Neural progenitor cell (in vitro differentiated cells): ENCODE results near the gene CHST3. TPM values are rescaled to one million over a fixed set of nuclear protein-coding genes. Genes with fewer than 3 reads are reported as not detected.

ENCODE experiments used
- DNase-seq: peaks from one replicate; pipeline ENCODE4 v3.0.0-alpha.2; 2016; ENCODE audit warnings: low spot score
- H2AFZ ChIP-seq: fragments of 200-600 bp; sonication (generic); replicated peaks from 2 replicates; pipeline ENCODE4 v1.6.1; 2016; ENCODE audit warnings: antibody characterized with exemption
- H3F3A ChIP-seq: fragments of 200-600 bp; sonication (generic); 2 replicates; pipeline ENCODE4 v1.6.1; 2016; ENCODE audit warnings: antibody characterized with exemption, low read depth
- H3K27ac ChIP-seq: fragments of 200-600 bp; sonication (generic); 2 replicates; pipeline ENCODE4 v1.5.1; 2016; ENCODE audit warnings: mild to moderate bottlenecking
- H3K27me3 ChIP-seq: fragments of 200-600 bp; sonication (generic); 2 replicates; pipeline ENCODE4 v1.6.1; 2016; ENCODE audit warnings: mild to moderate bottlenecking, moderate library complexity
- H3K36me3 ChIP-seq: fragments of 200-600 bp; sonication (generic); 2 replicates; pipeline ENCODE4 v1.5.1; 2016
- H3K4me1 ChIP-seq: fragments of 200-600 bp; sonication (generic); 2 replicates; pipeline ENCODE4 v1.6.1; 2016; ENCODE audit warnings: mixed run types
- H3K4me2 ChIP-seq: fragments of 200-600 bp; sonication (generic); 2 replicates; pipeline ENCODE4 v1.6.1; 2016
- H3K4me3 ChIP-seq: fragments of 200-600 bp; sonication (generic); 2 replicates; pipeline ENCODE4 v1.5.1; 2016
- H3K79me2 ChIP-seq: fragments of 200-600 bp; sonication (generic); 2 replicates; pipeline ENCODE4 v1.6.1; 2016; ENCODE audit warnings: low read depth
- H3K9ac ChIP-seq: fragments of 200-600 bp; sonication (generic); 2 replicates; pipeline ENCODE4 v1.6.1; 2016
- H3K9me3 ChIP-seq: fragments of 200-600 bp; sonication (generic); 2 replicates; pipeline ENCODE4 v1.5.1; 2016; ENCODE audit warnings: low read depth
- H4K20me1 ChIP-seq: fragments of 200-600 bp; sonication (generic); 2 replicates; pipeline ENCODE4 v1.6.1; 2016; ENCODE audit warnings: low read depth
- H3K27ac Mint-ChIP-seq: 3 replicates; pipeline ENCODE4 v1.8.0; 2021; ENCODE audit warnings: mixed read lengths
- H3K27me3 Mint-ChIP-seq: 2 replicates; pipeline ENCODE4 v1.8.0; 2022; ENCODE audit warnings: low read depth, mild to moderate bottlenecking, inconsistent platforms, moderate library complexity, mixed read lengths; ENCODE audit not compliant: insufficient read depth
- H3K36me3 Mint-ChIP-seq: 3 replicates; pipeline ENCODE4 v1.8.0; 2021; ENCODE audit warnings: mixed read lengths
- H3K4me1 Mint-ChIP-seq: 3 replicates; pipeline ENCODE4 v1.8.0; 2021; ENCODE audit warnings: mixed read lengths
- H3K4me3 Mint-ChIP-seq: 3 replicates; pipeline ENCODE4 v1.8.0; 2021; ENCODE audit warnings: mild to moderate bottlenecking, moderate library complexity, mixed read lengths
- H3K9me3 Mint-ChIP-seq: 3 replicates; pipeline ENCODE4 v1.8.0; 2020; ENCODE audit warnings: mixed read lengths
- EZH2 ChIP-seq: fragments of 200-600 bp; sonication (generic); IDR thresholded peaks from 2 replicates; pipeline ENCODE4 v1.6.1; 2017; ENCODE audit warnings: antibody characterized with exemption, mild to moderate bottlenecking, moderate library complexity
- EZH2phosphoT487 ChIP-seq: fragments of 200-600 bp; sonication (generic); IDR thresholded peaks from 2 replicates; pipeline ENCODE4 v1.6.1; 2017; ENCODE audit warnings: antibody characterized with exemption
- total RNA-seq: library from RNA; depleted of rRNA; stranded (reverse); fragments of >200 nt; gene quantifications from 2 replicates; pipeline ENCODE4 v1.2.3, GENCODE V29; 2015; ENCODE audit warnings: low replicate concordance
- TF ChIP-seq, protein P1 (sequence below): fragments of 200-600 bp; sonication (generic); IDR thresholded peaks from 2 replicates; pipeline ENCODE4 v1.5.1; 2017; ENCODE audit warnings: antibody characterized with exemption, mild to moderate bottlenecking

CHST3 gene
- total RNA-seq, 1 donor from 2014 or later = 9.1 TPM

DNA sequence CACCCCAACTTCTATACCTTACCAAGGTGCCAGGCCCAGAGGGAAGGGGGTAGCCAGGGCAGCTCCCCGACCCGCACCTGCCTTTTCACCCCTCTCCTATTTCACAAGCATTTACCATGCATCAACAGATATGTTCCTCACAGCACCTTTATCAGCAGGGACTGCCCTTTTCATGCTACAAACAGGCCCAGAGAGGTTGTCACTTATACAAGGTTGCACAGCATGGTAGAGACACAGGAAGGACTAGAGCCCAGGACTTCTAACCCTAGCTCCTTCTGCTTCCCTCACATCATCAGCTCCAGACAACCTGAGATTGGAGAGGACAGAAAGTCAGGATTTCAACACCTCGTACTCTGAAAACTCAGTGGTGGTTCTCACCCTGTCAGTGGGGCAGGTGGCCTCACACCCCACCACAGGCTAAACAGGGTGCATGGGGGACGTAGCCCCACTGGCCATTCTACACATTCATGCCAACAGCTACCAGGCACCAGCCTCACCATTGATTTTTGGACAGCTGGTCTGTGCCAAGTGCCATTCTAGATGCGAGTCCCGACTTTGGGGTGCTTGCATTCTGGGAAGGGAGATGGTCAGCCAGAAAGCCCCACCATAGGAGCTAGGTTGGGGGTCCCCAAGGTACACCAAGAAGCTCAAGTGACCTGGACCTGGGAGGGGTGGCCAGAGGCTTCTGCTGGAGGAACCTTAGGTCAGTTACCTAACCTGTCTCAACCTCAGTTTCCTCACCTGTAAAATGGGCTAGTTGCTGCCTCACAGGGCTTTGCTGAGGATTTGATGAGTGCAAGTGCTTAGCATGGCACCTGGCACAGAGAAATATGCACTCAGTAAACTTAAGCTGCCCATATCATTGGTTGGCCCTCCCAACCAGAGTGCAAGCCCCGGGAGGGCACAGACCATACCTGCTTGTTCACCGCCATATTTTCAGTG is 38.4 kb downstream of the CHST3 start:
- H3K79me2 ChIP-seq = no peaks in the 10 kb centered on the region

DNA sequence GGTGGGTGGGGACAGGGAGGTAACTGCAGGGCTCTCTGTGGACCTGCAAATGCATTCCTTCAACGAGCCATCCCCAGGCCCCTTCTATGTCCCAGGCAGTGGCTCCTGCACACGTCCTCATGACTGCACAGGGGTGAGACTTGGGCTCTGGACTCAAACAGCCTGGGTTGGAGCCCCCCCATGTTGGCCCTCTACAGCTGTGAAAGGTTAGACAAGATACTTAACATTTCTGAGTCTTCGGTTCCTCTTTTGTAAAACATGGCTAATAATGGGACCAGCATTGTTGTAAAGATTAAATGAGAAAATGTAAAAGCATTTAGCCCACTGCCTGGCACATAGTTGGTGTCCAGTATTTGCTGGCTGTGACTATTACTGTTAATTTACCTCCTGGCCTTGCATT is 41.8 kb downstream of the CHST3 start:
- Mint-ChIP-seq H3K9me3 (no peaks in the 10 kb centered on the region), H3K27ac (no peak overlapping the region), H3K27me3 (no peaks in the 10 kb centered on the region), H3K36me3 (peaks cover 14% of the 10 kb centered on the region), H3K4me1 (peaks cover 32% of the 10 kb centered on the region), H3K4me3 (no peak overlapping the region)
- Histone ChIP-seq H3K79me2 (no peaks in the 10 kb centered on the region), H2AFZ (no peak overlapping the region), H3K36me3 (no peaks in the 10 kb centered on the region), H3F3A (no peaks in the 10 kb centered on the region), H3K4me3 (no peak overlapping the region), H3K9ac (no peak overlapping the region), H3K27ac (no peak overlapping the region), H3K4me1 (peaks cover 10% of the 10 kb centered on the region), H3K9me3 (no peaks in the 10 kb centered on the region), H3K27me3 (no peaks in the 10 kb centered on the region), H3K4me2 (no peak overlapping the region), H4K20me1 (no peaks in the 10 kb centered on the region)
- DNase-seq = no peak
- TF ChIP-seq, protein P1, sequence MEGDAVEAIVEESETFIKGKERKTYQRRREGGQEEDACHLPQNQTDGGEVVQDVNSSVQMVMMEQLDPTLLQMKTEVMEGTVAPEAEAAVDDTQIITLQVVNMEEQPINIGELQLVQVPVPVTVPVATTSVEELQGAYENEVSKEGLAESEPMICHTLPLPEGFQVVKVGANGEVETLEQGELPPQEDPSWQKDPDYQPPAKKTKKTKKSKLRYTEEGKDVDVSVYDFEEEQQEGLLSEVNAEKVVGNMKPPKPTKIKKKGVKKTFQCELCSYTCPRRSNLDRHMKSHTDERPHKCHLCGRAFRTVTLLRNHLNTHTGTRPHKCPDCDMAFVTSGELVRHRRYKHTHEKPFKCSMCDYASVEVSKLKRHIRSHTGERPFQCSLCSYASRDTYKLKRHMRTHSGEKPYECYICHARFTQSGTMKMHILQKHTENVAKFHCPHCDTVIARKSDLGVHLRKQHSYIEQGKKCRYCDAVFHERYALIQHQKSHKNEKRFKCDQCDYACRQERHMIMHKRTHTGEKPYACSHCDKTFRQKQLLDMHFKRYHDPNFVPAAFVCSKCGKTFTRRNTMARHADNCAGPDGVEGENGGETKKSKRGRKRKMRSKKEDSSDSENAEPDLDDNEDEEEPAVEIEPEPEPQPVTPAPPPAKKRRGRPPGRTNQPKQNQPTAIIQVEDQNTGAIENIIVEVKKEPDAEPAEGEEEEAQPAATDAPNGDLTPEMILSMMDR = no peak
- TF ChIP-seq EZH2phosphoT487 (no peak), EZH2 (no peak)

More for the DNA sequence above, 38.4 kb downstream of the CHST3 start:
- H3K27ac ChIP-seq = no peak overlapping the region
- no peaks in the 10 kb centered on the region for H3K36me3 ChIP-seq
- no peaks in the 10 kb centered on the region for H3K9me3 ChIP-seq
- no peak overlapping the region for H3K27ac Mint-ChIP-seq
- H3K4me3 ChIP-seq = no peak overlapping the region
- TF ChIP-seq EZH2phosphoT487 (no peak), EZH2 (no peak)
- TF ChIP-seq, protein P1 = no peak
- H3K27me3 ChIP-seq = no peaks in the 10 kb centered on the region
- H3K4me1 Mint-ChIP-seq = peaks cover 34% of the 10 kb centered on the region
- H2AFZ ChIP-seq = no peak overlapping the region
- H3K4me1 ChIP-seq = no peaks in the 10 kb centered on the region
- no peak overlapping the region for H3K4me3 Mint-ChIP-seq
- H3F3A ChIP-seq = no peaks in the 10 kb centered on the region
- no peak overlapping the region for H3K9ac ChIP-seq
- H3K27me3 Mint-ChIP-seq = peaks cover 7% of the 10 kb centered on the region
- no peak overlapping the region for H3K4me2 ChIP-seq
- H3K9me3 Mint-ChIP-seq = no peaks in the 10 kb centered on the region
- H3K36me3 Mint-ChIP-seq = peaks cover 6% of the 10 kb centered on the region
- peaks cover 8% of the 10 kb centered on the region for H4K20me1 ChIP-seq
- no peak for DNase-seq

DNA sequence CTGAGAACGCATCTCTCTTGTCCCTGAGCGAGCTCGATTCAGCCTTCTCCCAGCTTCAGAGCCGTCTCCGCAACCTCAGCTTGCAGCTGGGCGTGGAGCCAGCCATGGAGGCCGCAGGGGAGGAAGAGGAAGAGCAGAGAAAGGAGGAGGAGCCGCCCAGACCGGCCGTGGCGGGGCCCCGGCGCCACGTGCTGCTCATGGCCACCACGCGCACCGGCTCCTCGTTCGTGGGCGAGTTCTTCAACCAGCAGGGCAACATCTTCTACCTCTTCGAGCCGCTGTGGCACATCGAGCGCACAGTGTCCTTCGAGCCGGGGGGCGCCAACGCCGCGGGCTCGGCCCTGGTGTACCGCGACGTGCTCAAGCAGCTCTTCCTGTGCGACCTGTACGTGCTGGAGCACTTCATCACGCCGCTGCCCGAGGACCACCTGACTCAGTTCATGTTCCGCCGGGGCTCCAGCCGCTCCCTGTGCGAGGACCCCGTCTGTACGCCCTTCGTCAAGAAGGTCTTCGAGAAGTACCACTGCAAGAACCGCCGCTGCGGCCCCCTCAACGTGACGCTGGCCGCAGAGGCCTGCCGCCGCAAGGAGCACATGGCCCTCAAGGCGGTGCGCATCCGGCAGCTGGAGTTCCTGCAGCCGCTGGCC is 43.2 kb downstream of the CHST3 start:
- no peaks in the 10 kb centered on the region for H3F3A ChIP-seq
- Mint-ChIP-seq H3K4me3 (no peak overlapping the region), H3K9me3 (no peaks in the 10 kb centered on the region), H3K36me3 (peaks cover 14% of the 10 kb centered on the region), H3K27me3 (no peaks in the 10 kb centered on the region), H3K4me1 (peaks cover 35% of the 10 kb centered on the region), H3K27ac (no peak overlapping the region)
- no peak for TF ChIP-seq EZH2
- TF ChIP-seq, protein P1 = no peak
- no peak for TF ChIP-seq EZH2phosphoT487
- no peaks in the 10 kb centered on the region for H3K36me3 ChIP-seq
- H3K9ac ChIP-seq = no peak overlapping the region
- no peaks in the 10 kb centered on the region for H3K27me3 ChIP-seq
- DNase-seq = no peak
- peaks cover 10% of the 10 kb centered on the region for H3K4me1 ChIP-seq
- H3K79me2 ChIP-seq = no peaks in the 10 kb centered on the region
- no peak overlapping the region for H3K4me2 ChIP-seq
- no peak overlapping the region for H2AFZ ChIP-seq
- no peak overlapping the region for H3K27ac ChIP-seq
- no peaks in the 10 kb centered on the region for H4K20me1 ChIP-seq
- no peaks in the 10 kb centered on the region for H3K9me3 ChIP-seq
- H3K4me3 ChIP-seq = no peak overlapping the region
